K562 (cell line): Measurements from ENCODE around the gene EXOC4. TPM values are rescaled to one million over a fixed set of nuclear protein-coding genes. Genes with fewer than 3 reads are reported as not detected.
A peak's percentile ranks its signal among the peaks of the same experiment; 100 is the strongest.

Experiments
- ATAC-seq: fragments of 200-7000 bp; cut with Tn5 transposase; 3 replicates; pipeline ENCODE4 v1.9.1; 2020; ENCODE audit warnings: moderate library complexity
- BruUV-seq: library from RNA; stranded (reverse); fragments of 400-500 nt; replicated peaks from 2 replicates; lab custom pipeline; 2021; lab: Mats Ljungman, UMichigan
- CTCF ChIA-PET: fragments of 300-600 bp; formaldehyde crosslinking; extraction: SDS; loops from one replicate; lab custom pipeline; 2021; ENCODE audit warnings: low intra/inter-chr PET ratio; lab: Yijun Ruan, JAX
- POLR2A ChIA-PET: fragments of 300-600, 350-650 bp; sonication (Branson Sonifier 250); formaldehyde crosslinking; extraction: SDS; loops from one replicate; lab custom pipeline; 2021; ENCODE audit warnings: antibody characterized with exemption, inconsistent platforms; lab: Yijun Ruan, JAX
- DNase-seq, 4 experiments: peaks; one replicate each; pipeline versions ENCODE4 v3.0.0 to v3.0.0-alpha.2; 2011 to 2018; ENCODE audit warnings: low spot score in 3 of 4, mixed read lengths in 3 of 4; ENCODE audit errors: extremely low read depth in 1 of 4
- FAIRE-seq: peaks from 2 replicates; lab custom pipeline; 2011; peaks lifted over from hg19 to GRCh38; lab: Jason Lieb, UNC
- H2AFZ ChIP-seq: 2 replicates; pipeline ENCODE4 v1.6.0; 2011; ENCODE audit warnings: low read depth, low read length, control low read depth, inconsistent platforms
- H3K27ac ChIP-seq: fragments of 200-600 bp; 3 replicates; pipeline ENCODE4 v1.8.0; 2011; ENCODE audit warnings: low read depth, mild to moderate bottlenecking, control low read depth, inconsistent platforms, low read length, moderate library complexity, mixed read lengths; ENCODE audit errors: extremely low read depth
- H3K27me3 ChIP-seq, 2 experiments: fragments of 300-600 bp in 1 of 2; 2 replicates in 1 of 2; 3 replicates in 1 of 2; pipeline versions ENCODE4 v1.6.0 to v1.8.0; 2011; ENCODE audit warnings: inconsistent platforms in 2 of 2, low read length in 2 of 2, mild to moderate bottlenecking in 1 of 2, mixed read lengths in 1 of 2, moderate library complexity in 1 of 2; ENCODE audit not compliant: control insufficient read depth in 2 of 2, insufficient read depth in 2 of 2
- H3K36me3 ChIP-seq: fragments of 300-600 bp; 3 replicates; pipeline ENCODE4 v1.8.0; 2011; ENCODE audit warnings: mild to moderate bottlenecking, low read length, inconsistent platforms; ENCODE audit not compliant: control insufficient read depth, insufficient read depth
- H3K4me1 ChIP-seq, 2 experiments: fragments of 200-600 bp in 1 of 2; replicated peaks in 1 of 2; 2 replicates in 1 of 2; 3 replicates in 1 of 2; pipeline versions ENCODE4 v1.5.1 to v1.8.0; 2011; ENCODE audit warnings: inconsistent platforms in 2 of 2, low read length in 2 of 2, mild to moderate bottlenecking in 1 of 2, mixed read lengths in 1 of 2, moderate library complexity in 1 of 2; ENCODE audit not compliant: control insufficient read depth in 2 of 2, insufficient read depth in 2 of 2
- H3K4me2 ChIP-seq: 2 replicates; pipeline ENCODE4 v1.6.1; 2011; ENCODE audit warnings: low read length, control low read depth, inconsistent platforms, mixed read lengths; ENCODE audit not compliant: insufficient read depth
- H3K4me3 ChIP-seq: fragments of 200-600 bp; sonication (generic), shearing (Covaris generic); 2 replicates; pipeline ENCODE4 v1.5.1; 2016; ENCODE audit warnings: control low read depth, inconsistent platforms
- H3K79me2 ChIP-seq: fragments of 200-600 bp; 3 replicates; pipeline ENCODE4 v1.8.0; 2011; ENCODE audit warnings: low read length, inconsistent platforms; ENCODE audit not compliant: control insufficient read depth, insufficient read depth
- H3K9ac ChIP-seq, 2 experiments: 2 replicates each; pipeline versions ENCODE4 v1.6.0 to v1.6.1; 2011; ENCODE audit warnings: low read depth in 2 of 2, low read length in 2 of 2, control low read depth in 1 of 2, inconsistent platforms in 1 of 2, mild to moderate bottlenecking in 1 of 2, mixed read lengths in 1 of 2; ENCODE audit not compliant: insufficient read depth in 1 of 2
- H3K9me1 ChIP-seq: one replicate; pipeline ENCODE4 v1.6.0; 2011; ENCODE audit warnings: inconsistent platforms, mild to moderate bottlenecking, low read length, moderate library complexity; ENCODE audit not compliant: control insufficient read depth, insufficient read depth
- H3K9me3 ChIP-seq: replicated peaks from 2 replicates; pipeline ENCODE4 v1.5.1; 2011; ENCODE audit warnings: low read depth, low read length, inconsistent platforms; ENCODE audit not compliant: control insufficient read depth, insufficient read depth
- H4K20me1 ChIP-seq: replicated peaks from 2 replicates; pipeline ENCODE4 v1.6.1; 2011; ENCODE audit warnings: low read length, inconsistent platforms, mixed read lengths; ENCODE audit not compliant: control insufficient read depth, insufficient read depth
- GABPB1 ChIP-seq: sonication (generic); formaldehyde crosslinking; IDR thresholded peaks from 2 replicates; pipeline ENCODE4 v1.8.0; 2022; ENCODE audit warnings: mild to moderate bottlenecking, missing genetic modification reagents
- IFI16 ChIP-seq: fragments of 250-450 bp; sonication (Bioruptor Pico); IDR thresholded peaks from 2 replicates; pipeline ENCODE4 v2.1.2; 2022; ENCODE audit warnings: mild to moderate bottlenecking, inconsistent platforms
- KDM1A ChIP-seq, 2 experiments: fragments of 450-650 bp; IDR thresholded peaks; 2 replicates each; pipeline ENCODE4 v1.6.1; 2016; ENCODE audit warnings: mild to moderate bottlenecking in 2 of 2
- MAFG ChIP-seq: fragments of 450-650 bp; conservative IDR thresholded peaks from 2 replicates; pipeline ENCODE4 v1.6.1; 2016; ENCODE audit warnings: missing genetic modification characterization, missing compliant biosample characterization
- NFRKB ChIP-seq: fragments of 450-650 bp; IDR thresholded peaks from 2 replicates; pipeline ENCODE4 v1.6.1; 2016; ENCODE audit warnings: low read depth
- PCBP1 ChIP-seq: fragments of 200-400 bp; formaldehyde crosslinking; IDR thresholded peaks from 2 replicates; pipeline ENCODE4 v1.6.1; 2018; ENCODE audit warnings: mild to moderate bottlenecking, low read depth, low read length; ENCODE audit not compliant: poor library complexity, severe bottlenecking
- SAFB ChIP-seq: fragments of 200-400 bp; formaldehyde crosslinking; IDR thresholded peaks from 2 replicates; pipeline ENCODE4 v1.6.1; 2017; ENCODE audit warnings: low read depth, low read length, borderline replicate concordance
- SFPQ ChIP-seq: fragments of 200-400 bp; formaldehyde crosslinking; IDR thresholded peaks from 2 replicates; pipeline ENCODE4 v1.6.1; 2017; ENCODE audit warnings: mild to moderate bottlenecking, low read depth, low read length, moderate library complexity
- SREBF2 ChIP-seq: sonication (generic); formaldehyde crosslinking; IDR thresholded peaks from 2 replicates; pipeline ENCODE4 v1.4.0; 2020; ENCODE audit warnings: mild to moderate bottlenecking, missing genetic modification reagents
- SRSF3 ChIP-seq: fragments of 200-400 bp; formaldehyde crosslinking; IDR thresholded peaks from 2 replicates; pipeline ENCODE4 v1.6.1; 2016; ENCODE audit warnings: mild to moderate bottlenecking, low read length, moderate library complexity; ENCODE audit not compliant: insufficient read depth
- TAF1 ChIP-seq: IDR thresholded peaks from 2 replicates; pipeline ENCODE4 v1.6.1; 2011; ENCODE audit warnings: mild to moderate bottlenecking, low read length, moderate library complexity; ENCODE audit not compliant: insufficient read depth, control insufficient read depth, severe bottlenecking; ENCODE audit errors: extremely low read depth
- TBL1XR1 ChIP-seq, 2 experiments: IDR thresholded peaks; 2 replicates each; pipeline ENCODE4 v1.6.1; 2012; ENCODE audit warnings: improper control_type of control experiment in 2 of 2, low read length in 2 of 2, mild to moderate bottlenecking in 1 of 2
- ZNF644 ChIP-seq: fragments of 200-800 bp; sonication (Bioruptor generic); IDR thresholded peaks from 2 replicates; pipeline ENCODE4 v1.6.1; 2016; ENCODE audit warnings: low read depth, missing genetic modification characterization, missing compliant biosample characterization
- ZNF740 ChIP-seq, 3 experiments: fragments of 200-800 bp in 1 of 3; sonication (Bioruptor generic) in 1 of 3; sonication (generic) in 1 of 3; formaldehyde crosslinking in 1 of 3; IDR thresholded peaks; 2 replicates each; pipeline versions ENCODE4 v1.6.1 to v1.8.0; 2016 to 2022; ENCODE audit warnings: mild to moderate bottlenecking in 2 of 3, missing compliant biosample characterization in 2 of 3, missing genetic modification characterization in 2 of 3, missing genetic modification reagents in 1 of 3
- WGBS: fragments of 100-300 bp; shearing (Covaris generic); methylation state at CpG from one replicate; pipeline ENCODE4 v1.1.6; 2016; ENCODE audit warnings: low coverage, mixed read lengths; ENCODE audit not compliant: insufficient coverage; ENCODE audit errors: missing lambda C conversion rate; 5-methylcytosine and 5-hydroxymethylcytosine counted together
- in situ Hi-C: fragments of 300-500 bp; cut with MboI; formaldehyde crosslinking; loops from 4 replicates; pipeline ENCODE4 v1.15.0; 2018; ENCODE audit warnings: inconsistent platforms, mixed read lengths
- intact Hi-C: fragments of 100-400 bp; cut with micrococcal nuclease; formaldehyde crosslinking; loops from 2 replicates; pipeline ENCODE4 v1.14.2; 2022
- polyA plus RNA-seq, 8 experiments: library from polyadenylated mRNA; depleted of rRNA in 4 of 8; stranded (reverse) in 5 of 8; unstranded in 3 of 8; fragments of >200 nt; fragmentation: Nextera tagmentation in 2 of 8; fragmentation: Illumina TruSeq in 1 of 8; extraction: Ambion mirVana in 2 of 8; extraction: Trizol in 1 of 8; gene quantifications; 2 replicates each; pipeline versions ENCODE4 v1.2.1 to v1.2.3, GENCODE V29; 2011 to 2014; ENCODE audit warnings: inconsistent platforms in 1 of 8, missing spikeins in 1 of 8
- total RNA-seq, 7 experiments: library from RNA; depleted of rRNA in 6 of 7; stranded (reverse); fragments of >200 nt in 6 of 7; fragmentation: Illumina TruSeq in 2 of 7; extraction: Trizol in 2 of 7; gene quantifications; 2 replicates each; pipeline versions ENCODE4 v1.2.1 to v1.2.3, GENCODE V29; 2011 to 2021; ENCODE audit warnings: low replicate concordance in 1 of 7
- TF ChIP-seq, protein P1 (sequence below), 2 experiments: fragments of 200-800 bp in 1 of 2; sonication (Bioruptor generic) in 1 of 2; sonication (generic) in 1 of 2; formaldehyde crosslinking in 1 of 2; IDR thresholded peaks in 1 of 2; conservative IDR thresholded peaks in 1 of 2; 2 replicates each; pipeline versions ENCODE4 v1.5.0 to v1.6.1; 2016 to 2020; ENCODE audit warnings: missing compliant biosample characterization in 1 of 2, missing genetic modification characterization in 1 of 2, missing genetic modification reagents in 1 of 2

EXOC4 gene
- total and polyA plus RNA-seq, 9 of the 15 experiments (the other 6 are each of a cell fraction or from before 2014, with no cell fraction given) = 18.5 to 73.1 (median 46.6) TPM

DNA sequence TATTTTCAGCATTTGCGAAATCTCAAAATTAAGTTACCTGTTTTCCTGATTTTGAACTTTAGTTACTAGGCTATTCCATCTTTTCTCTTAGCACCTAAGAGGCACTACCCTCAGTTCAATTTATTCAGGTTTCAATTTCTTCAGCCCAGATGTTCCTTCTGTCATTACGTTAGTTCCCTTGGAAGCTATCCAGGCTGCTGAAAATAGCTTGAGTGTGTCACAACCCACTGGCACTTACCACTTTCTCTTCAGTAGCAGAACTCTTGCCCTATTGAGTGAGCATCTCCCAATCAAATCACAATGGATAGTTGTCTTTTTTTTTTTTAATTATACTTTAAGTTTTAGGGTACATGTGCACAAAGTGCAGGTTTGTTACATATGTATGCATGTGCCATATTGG is 541.6 kb downstream of the EXOC4 start (continued):
- TF ChIP-seq SFPQ = no peak
- TF ChIP-seq GABPB1 = no peak

DNA sequence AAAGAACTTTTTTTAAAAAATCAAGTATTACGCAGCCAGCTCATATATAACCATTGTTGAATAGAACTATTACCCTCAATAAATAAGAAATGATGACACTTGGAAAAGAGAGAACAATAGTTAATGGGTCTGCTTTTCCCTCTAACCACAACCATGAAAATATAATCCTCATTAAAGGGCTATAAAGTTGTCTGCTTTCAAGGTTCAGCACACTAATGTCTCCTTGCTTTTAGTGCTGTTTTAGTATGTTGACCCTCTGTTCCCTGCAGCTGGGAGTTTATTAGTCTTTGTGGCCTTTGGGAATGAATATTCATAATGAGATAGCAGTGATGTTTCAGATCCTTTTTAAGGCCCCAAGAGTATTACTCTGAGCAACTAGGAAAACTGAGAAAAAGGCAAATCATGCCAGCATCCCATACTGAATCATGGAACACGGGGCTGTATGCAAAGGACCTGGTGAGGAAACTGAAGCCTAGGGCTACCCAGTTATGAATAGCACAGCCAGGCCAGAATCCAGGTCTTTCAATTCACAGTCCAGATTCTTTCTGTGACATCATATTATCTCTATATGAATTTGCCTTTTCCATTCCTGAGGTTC is 542.3 kb downstream of the EXOC4 start:
- WGBS = 49% methylated on average over 2 of the region's 2 CpGs
- TF ChIP-seq SREBF2 (CRISPR knock-in tag) = no peak
- no peak for TF ChIP-seq NFRKB
- no peak for TF ChIP-seq SRSF3
- no peak for TF ChIP-seq SAFB
- TF ChIP-seq IFI16 (CRISPR knock-in tag) = no peak
- TF ChIP-seq ZNF740 (CRISPR knock-in tag; IDR thresholded peaks at IDR 0.05) = no peak
- TF ChIP-seq ZNF740 (tag; IDR thresholded peaks at IDR 0.05) = no peak
- no peak for TF ChIP-seq PCBP1
- no peak for TF ChIP-seq KDM1A (IDR thresholded peaks at IDR 0.05)
- no peak for TF ChIP-seq ZNF644
- no peak for TF ChIP-seq TBL1XR1 (IDR thresholded peaks at IDR 0.05; ENCODE audit: low read length in 2 of 2)
- TF ChIP-seq TAF1 = no peak
- no peak for TF ChIP-seq MAFG (tag)
- TF ChIP-seq, protein P1, sequence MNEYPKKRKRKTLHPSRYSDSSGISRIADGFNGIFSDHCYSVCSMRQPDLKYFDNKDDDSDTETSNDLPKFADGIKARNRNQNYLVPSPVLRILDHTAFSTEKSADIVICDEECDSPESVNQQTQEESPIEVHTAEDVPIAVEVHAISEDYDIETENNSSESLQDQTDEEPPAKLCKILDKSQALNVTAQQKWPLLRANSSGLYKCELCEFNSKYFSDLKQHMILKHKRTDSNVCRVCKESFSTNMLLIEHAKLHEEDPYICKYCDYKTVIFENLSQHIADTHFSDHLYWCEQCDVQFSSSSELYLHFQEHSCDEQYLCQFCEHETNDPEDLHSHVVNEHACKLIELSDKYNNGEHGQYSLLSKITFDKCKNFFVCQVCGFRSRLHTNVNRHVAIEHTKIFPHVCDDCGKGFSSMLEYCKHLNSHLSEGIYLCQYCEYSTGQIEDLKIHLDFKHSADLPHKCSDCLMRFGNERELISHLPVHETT (CRISPR knock-in tag; conservative IDR thresholded peaks at IDR 0.05 in 1 of 2, IDR thresholded peaks at IDR 0.05 in 1 of 2) = no peak
- peak; percentile 66 for FAIRE-seq
- H2AFZ ChIP-seq = no peak overlapping the region
- H3K36me3 ChIP-seq = no peaks in the 10 kb centered on the region
- in situ Hi-C loops (no loop called here), intact Hi-C loops (no loop called here)
- no peaks in the 10 kb centered on the region for H3K9me1 ChIP-seq
- no peak overlapping the region for H3K9ac ChIP-seq
- no peak for ATAC-seq
- DNase-seq = no peak
- no peaks in the 10 kb centered on the region for H3K79me2 ChIP-seq
- H3K27me3 ChIP-seq = no peaks in the 10 kb centered on the region
- no TSS peak for BruUV-seq
- POLR2A ChIA-PET = interaction anchor here (1.5 kb wide), 1 partner anchor 22 kb away, joined by 3 read pairs; no protein-coding TSS in a partner anchor
- H3K9me3 ChIP-seq = no peaks in the 10 kb centered on the region
- no peak overlapping the region for H3K4me2 ChIP-seq
- H3K4me3 ChIP-seq = no peak overlapping the region
- H4K20me1 ChIP-seq = no peaks in the 10 kb centered on the region
- no peak overlapping the region for H3K27ac ChIP-seq
- H3K4me1 ChIP-seq = no peaks in the 10 kb centered on the region
- CTCF ChIA-PET = no interaction called here
